SK-N-SH treated with all-trans-retinoic acid at 6 μM for 48 hours (cell line): ENCODE results near the gene SPRR4.

ENCODE experiments used
- CSDC2 ChIP-seq: fragments of 250-450 bp; sonication (Bioruptor Pico); IDR thresholded peaks from 2 replicates; pipeline ENCODE4 v1.5.0; 2020; ENCODE audit warnings: mild to moderate bottlenecking, moderate library complexity
- ISL1 ChIP-seq: fragments of 250-450 bp; sonication (Bioruptor Pico); IDR thresholded peaks from 2 replicates; pipeline ENCODE4 v2.1.2; 2022; ENCODE audit warnings: mild to moderate bottlenecking, moderate library complexity
- ZFP30 ChIP-seq: fragments of 450-650 bp; formaldehyde crosslinking; IDR thresholded peaks from 2 replicates; pipeline ENCODE4 v1.5.0; 2022; ENCODE audit warnings: mild to moderate bottlenecking, moderate library complexity
- TF ChIP-seq, protein P1 (sequence below): fragments of 250-450 bp; sonication (Bioruptor Pico); IDR thresholded peaks from 2 replicates; pipeline ENCODE4 v1.8.0; 2021; ENCODE audit warnings: low read depth, mild to moderate bottlenecking, moderate library complexity, borderline replicate concordance
- TF ChIP-seq, protein P2 (sequence below): fragments of 250-450 bp; sonication (Bioruptor Pico); IDR thresholded peaks from 2 replicates; pipeline ENCODE4 v1.8.0; 2020; ENCODE audit warnings: mild to moderate bottlenecking, moderate library complexity, borderline replicate concordance

DNA sequence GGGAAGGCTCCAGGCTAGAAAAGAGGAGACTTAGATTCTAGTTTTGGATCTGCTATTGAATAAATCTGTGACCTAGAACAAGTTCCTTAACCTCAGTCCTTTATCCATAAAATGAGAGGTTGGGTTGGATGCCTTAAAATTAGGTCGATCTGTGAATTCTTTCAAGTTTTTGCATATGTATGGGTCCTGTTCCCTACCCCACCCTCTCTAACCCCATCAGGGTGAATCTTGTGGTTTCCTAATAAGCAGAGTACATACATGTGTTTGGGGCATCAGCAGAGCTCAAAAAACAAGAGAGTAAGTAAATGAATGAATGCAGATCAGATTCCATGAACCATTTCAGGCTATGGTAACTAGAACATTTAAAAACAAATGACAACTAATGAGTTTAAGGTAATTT, 6.2 kb downstream of the SPRR4 start:
- TF ChIP-seq ZFP30 (CRISPR knock-in tag) (no peak), ISL1 (CRISPR knock-in tag) (no peak), CSDC2 (CRISPR knock-in tag) (no peak)
- TF ChIP-seq, protein P1, sequence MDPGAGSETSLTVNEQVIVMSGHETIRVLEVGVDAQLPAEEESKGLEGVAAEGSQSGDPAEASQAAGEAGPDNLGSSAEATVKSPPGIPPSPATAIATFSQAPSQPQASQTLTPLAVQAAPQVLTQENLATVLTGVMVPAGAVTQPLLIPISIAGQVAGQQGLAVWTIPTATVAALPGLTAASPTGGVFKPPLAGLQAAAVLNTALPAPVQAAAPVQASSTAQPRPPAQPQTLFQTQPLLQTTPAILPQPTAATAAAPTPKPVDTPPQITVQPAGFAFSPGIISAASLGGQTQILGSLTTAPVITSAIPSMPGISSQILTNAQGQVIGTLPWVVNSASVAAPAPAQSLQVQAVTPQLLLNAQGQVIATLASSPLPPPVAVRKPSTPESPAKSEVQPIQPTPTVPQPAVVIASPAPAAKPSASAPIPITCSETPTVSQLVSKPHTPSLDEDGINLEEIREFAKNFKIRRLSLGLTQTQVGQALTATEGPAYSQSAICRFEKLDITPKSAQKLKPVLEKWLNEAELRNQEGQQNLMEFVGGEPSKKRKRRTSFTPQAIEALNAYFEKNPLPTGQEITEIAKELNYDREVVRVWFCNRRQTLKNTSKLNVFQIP (CRISPR knock-in tag), result no peak
- TF ChIP-seq, protein P2, sequence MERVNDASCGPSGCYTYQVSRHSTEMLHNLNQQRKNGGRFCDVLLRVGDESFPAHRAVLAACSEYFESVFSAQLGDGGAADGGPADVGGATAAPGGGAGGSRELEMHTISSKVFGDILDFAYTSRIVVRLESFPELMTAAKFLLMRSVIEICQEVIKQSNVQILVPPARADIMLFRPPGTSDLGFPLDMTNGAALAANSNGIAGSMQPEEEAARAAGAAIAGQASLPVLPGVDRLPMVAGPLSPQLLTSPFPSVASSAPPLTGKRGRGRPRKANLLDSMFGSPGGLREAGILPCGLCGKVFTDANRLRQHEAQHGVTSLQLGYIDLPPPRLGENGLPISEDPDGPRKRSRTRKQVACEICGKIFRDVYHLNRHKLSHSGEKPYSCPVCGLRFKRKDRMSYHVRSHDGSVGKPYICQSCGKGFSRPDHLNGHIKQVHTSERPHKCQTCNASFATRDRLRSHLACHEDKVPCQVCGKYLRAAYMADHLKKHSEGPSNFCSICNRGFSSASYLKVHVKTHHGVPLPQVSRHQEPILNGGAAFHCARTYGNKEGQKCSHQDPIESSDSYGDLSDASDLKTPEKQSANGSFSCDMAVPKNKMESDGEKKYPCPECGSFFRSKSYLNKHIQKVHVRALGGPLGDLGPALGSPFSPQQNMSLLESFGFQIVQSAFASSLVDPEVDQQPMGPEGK (CRISPR knock-in tag), result no peak
